WTC11 (cell line): Measurements from ENCODE around the gene PSME4.

ENCODE experiments used
- CREM ChIP-seq: sonication (generic); formaldehyde crosslinking; IDR thresholded peaks from 2 replicates; pipeline ENCODE4 v1.8.1; 2022; ENCODE audit warnings: mild to moderate bottlenecking, missing genetic modification reagents, moderate library complexity
- KAT7 ChIP-seq: sonication (generic); formaldehyde crosslinking; IDR thresholded peaks from 2 replicates; pipeline ENCODE4 v1.8.1; 2023; ENCODE audit warnings: missing genetic modification reagents, mild to moderate bottlenecking, borderline replicate concordance
- TF ChIP-seq, protein P1 (sequence below): fragments of 250-450 bp; sonication (Bioruptor Pico); IDR thresholded peaks from 2 replicates; pipeline ENCODE4 v1.9.0; 2021; ENCODE audit warnings: mild to moderate bottlenecking, borderline replicate concordance
- TF ChIP-seq, protein P2 (sequence below): fragments of 250-450 bp; sonication (Bioruptor Pico); IDR thresholded peaks from 2 replicates; pipeline ENCODE4 v1.8.0; 2021; ENCODE audit warnings: mild to moderate bottlenecking
- TF ChIP-seq, protein P3 (sequence below): sonication (generic); formaldehyde crosslinking; IDR thresholded peaks from 2 replicates; pipeline ENCODE4 v1.8.0; 2022; ENCODE audit warnings: mild to moderate bottlenecking, missing genetic modification reagents

DNA sequence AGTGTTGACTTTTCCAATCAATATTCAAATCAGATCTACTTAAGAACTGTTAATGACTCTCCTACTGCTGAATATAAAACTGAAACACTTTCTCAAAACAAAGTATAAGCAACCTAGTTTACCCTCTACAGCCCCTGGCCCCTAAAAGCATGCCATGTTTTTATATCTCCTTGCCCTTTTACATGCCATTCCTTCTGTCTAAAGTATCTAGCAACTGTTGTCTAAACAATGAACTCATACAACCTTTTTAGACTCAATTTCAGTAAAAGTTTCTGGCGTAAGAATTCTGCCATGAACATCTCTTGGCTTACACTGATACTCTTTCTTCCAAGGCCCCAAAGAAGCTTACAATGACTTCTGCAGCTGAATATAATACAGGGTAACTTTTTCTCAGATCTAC is 63.2 kb downstream of the PSME4 start:
- TF ChIP-seq, protein P1, sequence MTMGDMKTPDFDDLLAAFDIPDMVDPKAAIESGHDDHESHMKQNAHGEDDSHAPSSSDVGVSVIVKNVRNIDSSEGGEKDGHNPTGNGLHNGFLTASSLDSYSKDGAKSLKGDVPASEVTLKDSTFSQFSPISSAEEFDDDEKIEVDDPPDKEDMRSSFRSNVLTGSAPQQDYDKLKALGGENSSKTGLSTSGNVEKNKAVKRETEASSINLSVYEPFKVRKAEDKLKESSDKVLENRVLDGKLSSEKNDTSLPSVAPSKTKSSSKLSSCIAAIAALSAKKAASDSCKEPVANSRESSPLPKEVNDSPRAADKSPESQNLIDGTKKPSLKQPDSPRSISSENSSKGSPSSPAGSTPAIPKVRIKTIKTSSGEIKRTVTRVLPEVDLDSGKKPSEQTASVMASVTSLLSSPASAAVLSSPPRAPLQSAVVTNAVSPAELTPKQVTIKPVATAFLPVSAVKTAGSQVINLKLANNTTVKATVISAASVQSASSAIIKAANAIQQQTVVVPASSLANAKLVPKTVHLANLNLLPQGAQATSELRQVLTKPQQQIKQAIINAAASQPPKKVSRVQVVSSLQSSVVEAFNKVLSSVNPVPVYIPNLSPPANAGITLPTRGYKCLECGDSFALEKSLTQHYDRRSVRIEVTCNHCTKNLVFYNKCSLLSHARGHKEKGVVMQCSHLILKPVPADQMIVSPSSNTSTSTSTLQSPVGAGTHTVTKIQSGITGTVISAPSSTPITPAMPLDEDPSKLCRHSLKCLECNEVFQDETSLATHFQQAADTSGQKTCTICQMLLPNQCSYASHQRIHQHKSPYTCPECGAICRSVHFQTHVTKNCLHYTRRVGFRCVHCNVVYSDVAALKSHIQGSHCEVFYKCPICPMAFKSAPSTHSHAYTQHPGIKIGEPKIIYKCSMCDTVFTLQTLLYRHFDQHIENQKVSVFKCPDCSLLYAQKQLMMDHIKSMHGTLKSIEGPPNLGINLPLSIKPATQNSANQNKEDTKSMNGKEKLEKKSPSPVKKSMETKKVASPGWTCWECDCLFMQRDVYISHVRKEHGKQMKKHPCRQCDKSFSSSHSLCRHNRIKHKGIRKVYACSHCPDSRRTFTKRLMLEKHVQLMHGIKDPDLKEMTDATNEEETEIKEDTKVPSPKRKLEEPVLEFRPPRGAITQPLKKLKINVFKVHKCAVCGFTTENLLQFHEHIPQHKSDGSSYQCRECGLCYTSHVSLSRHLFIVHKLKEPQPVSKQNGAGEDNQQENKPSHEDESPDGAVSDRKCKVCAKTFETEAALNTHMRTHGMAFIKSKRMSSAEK = no peak
- TF ChIP-seq KAT7 (CRISPR knock-in tag) (no peak), CREM (no peak)
- TF ChIP-seq, protein P2, sequence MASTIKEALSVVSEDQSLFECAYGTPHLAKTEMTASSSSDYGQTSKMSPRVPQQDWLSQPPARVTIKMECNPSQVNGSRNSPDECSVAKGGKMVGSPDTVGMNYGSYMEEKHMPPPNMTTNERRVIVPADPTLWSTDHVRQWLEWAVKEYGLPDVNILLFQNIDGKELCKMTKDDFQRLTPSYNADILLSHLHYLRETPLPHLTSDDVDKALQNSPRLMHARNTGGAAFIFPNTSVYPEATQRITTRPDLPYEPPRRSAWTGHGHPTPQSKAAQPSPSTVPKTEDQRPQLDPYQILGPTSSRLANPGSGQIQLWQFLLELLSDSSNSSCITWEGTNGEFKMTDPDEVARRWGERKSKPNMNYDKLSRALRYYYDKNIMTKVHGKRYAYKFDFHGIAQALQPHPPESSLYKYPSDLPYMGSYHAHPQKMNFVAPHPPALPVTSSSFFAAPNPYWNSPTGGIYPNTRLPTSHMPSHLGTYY = no peak
- TF ChIP-seq, protein P3, sequence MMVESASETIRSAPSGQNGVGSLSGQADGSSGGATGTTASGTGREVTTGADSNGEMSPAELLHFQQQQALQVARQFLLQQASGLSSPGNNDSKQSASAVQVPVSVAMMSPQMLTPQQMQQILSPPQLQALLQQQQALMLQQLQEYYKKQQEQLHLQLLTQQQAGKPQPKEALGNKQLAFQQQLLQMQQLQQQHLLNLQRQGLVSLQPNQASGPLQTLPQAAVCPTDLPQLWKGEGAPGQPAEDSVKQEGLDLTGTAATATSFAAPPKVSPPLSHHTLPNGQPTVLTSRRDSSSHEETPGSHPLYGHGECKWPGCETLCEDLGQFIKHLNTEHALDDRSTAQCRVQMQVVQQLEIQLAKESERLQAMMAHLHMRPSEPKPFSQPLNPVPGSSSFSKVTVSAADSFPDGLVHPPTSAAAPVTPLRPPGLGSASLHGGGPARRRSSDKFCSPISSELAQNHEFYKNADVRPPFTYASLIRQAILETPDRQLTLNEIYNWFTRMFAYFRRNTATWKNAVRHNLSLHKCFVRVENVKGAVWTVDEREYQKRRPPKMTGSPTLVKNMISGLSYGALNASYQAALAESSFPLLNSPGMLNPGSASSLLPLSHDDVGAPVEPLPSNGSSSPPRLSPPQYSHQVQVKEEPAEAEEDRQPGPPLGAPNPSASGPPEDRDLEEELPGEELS (CRISPR knock-in tag) = no peak
